Measurements from ENCODE around the gene MYH14.
A peak's percentile ranks its signal among the peaks of the same experiment; 100 is the strongest.
"Not testable (repeated sequence)": the region's sequence is repeated elsewhere in the genome, so short reads cannot be mapped to it uniquely, and the experiment has no call there.

The MYH14 gene

DNA sequence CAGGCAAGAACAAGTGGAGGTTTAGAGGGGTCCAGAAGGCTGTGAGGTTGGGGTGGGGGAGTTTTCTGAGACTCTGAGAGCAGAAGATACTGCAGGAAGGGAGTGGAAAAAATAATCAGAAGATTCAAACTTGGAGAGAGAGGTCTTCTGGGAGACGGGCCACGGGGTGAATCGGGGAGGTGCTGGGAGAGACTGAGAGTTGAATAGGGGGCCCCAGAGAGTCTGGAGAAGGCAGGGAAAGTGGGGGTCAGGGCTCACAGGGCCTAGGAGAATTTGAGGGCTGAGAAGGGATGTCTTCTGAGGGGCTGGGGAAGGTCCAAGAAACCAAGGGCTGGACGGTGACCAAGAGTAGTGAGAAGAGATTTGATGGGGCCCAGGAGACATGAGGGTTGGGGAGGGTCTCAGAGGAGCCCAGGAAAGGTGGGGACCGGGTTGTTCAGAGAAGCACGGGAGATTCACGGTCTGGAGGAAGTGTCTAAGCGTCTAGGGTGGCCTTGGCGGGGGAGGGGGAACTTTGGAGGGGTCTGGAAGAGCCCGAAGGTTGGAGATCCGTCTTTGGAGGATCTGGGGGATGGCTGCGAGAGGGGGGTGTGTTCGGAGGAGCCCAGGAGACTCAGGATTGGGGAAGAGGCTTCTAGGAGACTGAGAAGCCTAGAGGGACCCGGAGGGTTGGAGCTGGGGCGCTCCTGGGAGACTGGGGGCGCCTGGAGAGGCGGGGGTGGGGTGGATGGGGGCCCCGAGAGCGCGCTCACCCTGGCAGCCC lies 124.2 kb downstream of the MYH14 start:
- no peaks in the 10 kb centered on the region for H3K36me3 ChIP-seq (ENCODE audit: insufficient read depth, low read length)
- H3K27ac ChIP-seq (ENCODE audit: low read depth, low read length): no peak overlapping the region
- H2AFZ ChIP-seq (ENCODE audit: low read length, unreplicated experiment): no peak overlapping the region
- no peak overlapping the region for H3K4me3 ChIP-seq (ENCODE audit: low read depth, low read length)
- no peaks in the 10 kb centered on the region for H3K79me2 ChIP-seq (ENCODE audit: control insufficient read depth, insufficient read depth, low read length, unreplicated experiment)
- H3K4me1 ChIP-seq (ENCODE audit: control insufficient read depth, insufficient read depth, low read length, unreplicated experiment): no peaks in the 10 kb centered on the region
- H3K27me3 ChIP-seq (ENCODE audit: insufficient read depth, low read length): peaks cover 60% of the 10 kb centered on the region

DNA sequence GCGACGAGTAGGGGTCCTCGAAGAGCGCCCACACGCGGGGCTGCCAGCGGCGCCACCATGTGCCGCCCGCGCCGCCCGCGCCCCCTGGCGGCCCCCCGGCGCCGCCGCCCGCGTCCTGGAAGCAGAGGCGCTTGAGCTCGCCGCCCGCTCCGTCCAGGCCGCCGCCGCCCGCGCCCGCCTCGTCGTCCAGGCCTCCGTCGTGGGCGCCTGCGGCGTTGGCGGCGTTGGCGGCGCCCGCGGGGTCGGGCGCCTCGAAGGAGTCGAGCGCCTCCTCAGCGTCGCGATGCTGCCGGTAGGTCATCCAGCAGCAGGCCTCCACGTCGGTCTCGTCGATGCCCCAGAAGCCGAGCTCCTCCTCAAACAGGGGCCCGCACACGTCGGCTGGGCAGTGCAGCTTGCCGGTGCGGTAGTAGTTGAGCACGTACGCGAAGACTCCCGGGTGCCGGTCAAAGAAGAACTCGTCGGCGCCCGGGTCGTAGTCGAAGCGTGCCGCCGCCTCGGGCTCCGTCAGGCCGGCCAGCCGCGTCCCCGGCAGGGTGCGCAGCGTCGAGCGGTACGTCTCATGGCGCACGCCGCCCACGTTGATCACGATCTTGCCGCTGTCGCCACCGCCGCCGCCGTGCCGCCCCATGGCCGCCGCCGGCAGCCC lies 124.9 kb downstream of the MYH14 start:
- Histone ChIP-seq H3K4me3 (ENCODE audit: low read depth, low read length) (peak overlapping the region; percentile 40; the same call in 1 of the 2 replicates), H2AFZ (ENCODE audit: low read length, unreplicated experiment) (no peak overlapping the region), H3K4me1 (ENCODE audit: control insufficient read depth, insufficient read depth, low read length, unreplicated experiment) (no peaks in the 10 kb centered on the region), H3K27ac (ENCODE audit: low read depth, low read length) (no peak overlapping the region), H3K27me3 (ENCODE audit: insufficient read depth, low read length) (peaks cover 67% of the 10 kb centered on the region), H3K79me2 (ENCODE audit: control insufficient read depth, insufficient read depth, low read length, unreplicated experiment) (no peaks in the 10 kb centered on the region), H3K36me3 (ENCODE audit: insufficient read depth, low read length) (no peaks in the 10 kb centered on the region)

DNA sequence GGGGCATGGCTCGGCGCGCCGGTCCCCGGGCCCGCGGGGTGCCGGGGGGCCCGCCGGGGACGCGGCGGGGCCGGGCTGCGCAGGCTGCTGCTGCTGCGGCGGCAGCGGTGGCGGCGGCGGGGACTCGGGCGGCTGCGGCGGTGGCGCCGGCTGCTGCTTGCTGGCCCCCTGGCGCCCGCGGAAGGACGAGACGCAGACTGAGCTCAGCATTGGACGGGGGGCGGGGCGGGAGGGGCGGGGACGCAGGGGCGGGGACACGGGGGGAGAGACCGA lies 125.4 kb downstream of the MYH14 start:
- Histone ChIP-seq H3K79me2 (ENCODE audit: control insufficient read depth, insufficient read depth, low read length, unreplicated experiment) (no peaks in the 10 kb centered on the region), H3K4me1 (ENCODE audit: control insufficient read depth, insufficient read depth, low read length, unreplicated experiment) (no peaks in the 10 kb centered on the region), H3K27me3 (ENCODE audit: insufficient read depth, low read length) (peaks cover 68% of the 10 kb centered on the region), H3K27ac (ENCODE audit: low read depth, low read length) (no peak overlapping the region), H3K4me3 (ENCODE audit: low read depth, low read length) (no peak overlapping the region), H3K36me3 (ENCODE audit: insufficient read depth, low read length) (no peaks in the 10 kb centered on the region), H2AFZ (ENCODE audit: low read length, unreplicated experiment) (no peak overlapping the region)

DNA sequence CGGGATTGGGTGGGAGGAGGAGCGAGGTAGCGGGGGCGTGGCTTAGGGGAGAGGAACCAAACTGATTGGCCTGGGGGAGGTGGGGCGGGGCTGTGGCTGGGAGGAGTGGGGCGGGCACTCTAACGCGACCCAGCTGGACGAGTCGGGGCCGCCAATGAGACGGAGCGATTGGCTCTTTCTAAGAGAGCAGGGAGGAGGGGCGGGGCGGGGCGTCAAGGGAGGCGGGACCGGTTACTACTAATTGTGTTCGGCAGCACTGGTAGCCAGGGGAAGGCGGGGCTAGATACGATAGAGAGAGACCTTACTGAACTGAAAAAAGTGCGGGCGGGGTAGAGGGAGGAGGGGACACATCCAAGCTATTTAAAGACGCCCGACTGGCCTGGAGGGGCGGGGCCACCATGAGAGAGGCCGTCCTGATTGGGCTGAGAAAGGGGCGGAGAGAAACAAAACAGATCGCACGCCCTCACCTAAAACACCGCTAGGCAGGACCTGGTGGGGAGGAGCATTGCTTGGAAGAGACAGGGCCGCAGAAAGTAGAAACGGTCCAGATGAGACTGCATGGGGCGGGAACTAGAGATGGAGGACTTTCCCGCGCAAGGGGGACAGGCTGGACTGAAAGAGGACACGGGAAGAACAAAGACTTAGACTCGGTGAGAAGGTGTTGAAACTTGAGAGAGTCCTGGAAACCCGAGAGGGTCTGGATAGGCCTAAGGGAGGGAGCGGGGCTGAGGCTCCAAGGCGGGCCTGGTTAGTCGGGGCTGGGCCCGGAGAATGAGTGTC lies 125.9 kb downstream of the MYH14 start, which contains the start of gene KCNC3:
Gene KCNC3, minus strand, starts transcription at position 232 of the 780 bp plus-strand sequence. CDS start 295 bp downstream, outside the sequence.
- Histone ChIP-seq H3K4me1 (ENCODE audit: control insufficient read depth, insufficient read depth, low read length, unreplicated experiment) (no peaks in the 10 kb centered on the region), H3K27me3 (ENCODE audit: insufficient read depth, low read length) (peaks cover 68% of the 10 kb centered on the region), H2AFZ (ENCODE audit: low read length, unreplicated experiment) (no peak within 1 kb of the TSS), H3K27ac (ENCODE audit: low read depth, low read length) (no peak within 1 kb of the TSS), H3K4me3 (ENCODE audit: low read depth, low read length) (peak within 1 kb of the TSS; percentile 40; the same call in 1 of the 2 replicates), H3K79me2 (ENCODE audit: control insufficient read depth, insufficient read depth, low read length, unreplicated experiment) (no peaks in the 10 kb centered on the region), H3K36me3 (ENCODE audit: insufficient read depth, low read length) (no peaks in the 10 kb centered on the region)

DNA sequence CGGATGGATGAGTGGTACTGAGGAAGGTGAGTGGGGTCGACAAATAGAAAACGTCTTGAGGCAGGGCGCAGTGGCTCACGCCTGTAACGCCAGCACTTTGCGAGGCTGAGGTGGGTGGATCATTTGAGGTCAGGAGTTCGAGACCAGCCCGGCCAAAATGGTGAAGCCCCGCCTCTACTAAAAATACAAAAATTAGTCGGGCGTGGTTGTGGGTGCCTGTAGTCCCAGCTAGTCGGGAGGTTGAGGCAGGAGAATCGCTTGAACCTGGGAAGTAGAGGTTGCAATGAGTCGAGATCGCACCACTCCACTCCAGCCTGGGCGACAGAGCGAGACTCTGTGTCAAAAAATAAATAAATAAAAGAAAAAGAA lies 126.5 kb downstream of the MYH14 start:
- Histone ChIP-seq H3K27me3 (ENCODE audit: insufficient read depth, low read length) (peaks cover 68% of the 10 kb centered on the region), H3K4me3 (ENCODE audit: low read depth, low read length) (peak overlapping the region; percentile 21; the same call in 1 of the 2 replicates)
- not testable (repeated sequence) for H3K4me1 ChIP-seq (ENCODE audit: control insufficient read depth, insufficient read depth, low read length, unreplicated experiment); H3K79me2 ChIP-seq (ENCODE audit: control insufficient read depth, insufficient read depth, low read length, unreplicated experiment); H3K27ac ChIP-seq (ENCODE audit: low read depth, low read length); H3K36me3 ChIP-seq (ENCODE audit: insufficient read depth, low read length); H2AFZ ChIP-seq (ENCODE audit: low read length, unreplicated experiment)

DNA sequence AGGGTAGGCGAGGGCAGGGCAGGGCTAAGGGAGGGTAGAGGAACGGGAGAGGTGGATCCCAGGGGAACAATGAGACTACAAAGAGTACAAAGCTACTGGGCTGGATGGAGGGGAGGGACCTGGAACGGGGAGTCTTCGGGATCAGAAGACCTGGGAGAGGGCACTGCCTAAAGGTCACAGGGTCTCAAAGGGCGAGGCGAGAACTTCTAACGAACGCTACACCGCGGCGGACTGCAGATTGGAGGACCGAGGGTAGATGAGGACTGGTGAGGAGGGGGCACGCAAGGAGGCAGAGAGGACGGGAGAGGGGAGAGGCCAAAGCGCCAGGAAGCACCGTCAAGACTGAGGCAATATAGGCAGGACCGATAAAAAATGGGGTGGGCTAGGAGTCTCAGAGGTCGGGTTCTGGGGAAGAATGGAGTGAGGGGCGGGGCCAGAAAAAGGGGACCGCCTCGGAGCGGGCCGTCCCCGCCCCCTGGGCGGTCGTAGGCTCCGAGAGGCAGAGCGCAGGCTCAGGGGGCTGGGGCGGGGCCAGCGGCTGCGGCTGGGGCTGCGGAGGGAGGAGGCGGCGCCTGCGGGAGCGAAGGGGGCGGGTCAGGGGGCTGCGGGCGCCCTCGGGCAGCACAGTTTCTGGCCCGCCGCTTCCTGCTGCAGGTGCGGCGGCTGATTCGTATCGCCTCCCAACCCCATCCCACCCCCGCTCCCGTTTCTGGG lies 127.1 kb downstream of the MYH14 start:
- H3K27ac ChIP-seq (ENCODE audit: low read depth, low read length): no peak overlapping the region
- H3K36me3 ChIP-seq (ENCODE audit: insufficient read depth, low read length): no peaks in the 10 kb centered on the region
- no peak overlapping the region for H3K4me3 ChIP-seq (ENCODE audit: low read depth, low read length)
- no peaks in the 10 kb centered on the region for H3K4me1 ChIP-seq (ENCODE audit: control insufficient read depth, insufficient read depth, low read length, unreplicated experiment)
- H2AFZ ChIP-seq (ENCODE audit: low read length, unreplicated experiment): no peak overlapping the region
- H3K27me3 ChIP-seq (ENCODE audit: insufficient read depth, low read length): peaks cover 68% of the 10 kb centered on the region
- H3K79me2 ChIP-seq (ENCODE audit: control insufficient read depth, insufficient read depth, low read length, unreplicated experiment): no peaks in the 10 kb centered on the region

DNA sequence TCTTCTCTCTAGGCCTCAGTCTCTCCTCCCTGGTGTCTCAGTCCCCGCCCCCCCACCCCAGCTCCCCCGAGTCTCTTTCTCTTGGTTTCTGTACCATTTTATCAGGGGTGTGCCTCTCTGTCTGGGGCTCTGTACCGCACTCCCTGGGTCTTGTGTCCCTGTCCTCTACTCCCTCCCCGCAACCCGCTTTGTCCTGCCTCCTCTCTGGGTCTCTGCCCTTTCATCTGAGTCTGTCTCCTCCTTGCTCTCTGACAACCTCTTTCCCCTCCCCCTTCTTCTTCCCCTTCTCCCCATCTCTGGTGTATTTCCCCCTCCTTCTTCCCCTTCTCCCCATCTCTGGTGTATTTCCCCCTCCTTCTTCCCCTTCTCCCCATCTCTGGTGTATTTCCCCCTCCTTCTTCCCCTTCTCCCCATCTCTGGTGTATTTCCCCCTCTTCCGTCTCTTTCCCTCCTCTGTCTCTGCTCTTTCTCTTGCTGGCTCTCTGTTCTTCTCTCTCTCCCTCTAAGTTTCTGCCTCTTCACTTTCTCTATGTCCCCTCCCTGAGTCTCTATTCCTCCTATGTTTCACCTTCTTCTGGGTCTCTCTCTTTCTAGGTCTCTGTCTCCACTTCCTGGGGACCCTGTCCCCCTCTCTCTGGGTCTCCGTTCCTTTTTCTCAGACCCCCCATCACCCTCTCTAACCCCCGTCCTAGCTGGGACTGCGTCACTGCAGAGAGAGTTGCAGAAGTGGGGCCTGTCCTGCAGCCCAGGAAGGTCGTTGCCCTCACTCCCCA lies 128.0 kb downstream of the MYH14 start:
- no peak overlapping the region for H2AFZ ChIP-seq (ENCODE audit: low read length, unreplicated experiment)

DNA sequence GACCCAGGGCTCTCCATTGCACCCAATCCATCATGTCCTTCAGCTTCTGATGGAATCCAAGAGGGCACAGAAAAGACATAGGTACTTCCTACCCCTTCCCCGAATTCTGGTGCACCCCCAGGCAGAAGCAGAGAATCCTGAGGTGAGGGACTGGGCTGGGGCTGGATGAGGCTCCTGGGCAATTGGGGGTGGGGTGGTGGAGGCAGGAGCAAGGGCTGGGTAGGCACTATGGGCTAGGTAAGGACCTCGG lies 128.5 kb downstream of the MYH14 start:
- H3K4me3 ChIP-seq (ENCODE audit: low read depth, low read length): no peak overlapping the region
- H3K4me1 ChIP-seq (ENCODE audit: control insufficient read depth, insufficient read depth, low read length, unreplicated experiment): no peaks in the 10 kb centered on the region
- H3K36me3 ChIP-seq (ENCODE audit: insufficient read depth, low read length): no peaks in the 10 kb centered on the region
- H2AFZ ChIP-seq (ENCODE audit: low read length, unreplicated experiment): no peak overlapping the region
- H3K27me3 ChIP-seq (ENCODE audit: insufficient read depth, low read length): peaks cover 55% of the 10 kb centered on the region
- H3K27ac ChIP-seq (ENCODE audit: low read depth, low read length): no peak overlapping the region
- no peaks in the 10 kb centered on the region for H3K79me2 ChIP-seq (ENCODE audit: control insufficient read depth, insufficient read depth, low read length, unreplicated experiment)

More for the DNA sequence above, 128.0 kb downstream of the MYH14 start:
- H3K79me2 ChIP-seq (ENCODE audit: control insufficient read depth, insufficient read depth, low read length, unreplicated experiment): no peaks in the 10 kb centered on the region
- H3K27ac ChIP-seq (ENCODE audit: low read depth, low read length): no peak overlapping the region
- H3K36me3 ChIP-seq (ENCODE audit: insufficient read depth, low read length): no peaks in the 10 kb centered on the region
- H3K4me1 ChIP-seq (ENCODE audit: control insufficient read depth, insufficient read depth, low read length, unreplicated experiment): no peaks in the 10 kb centered on the region
- peaks cover 60% of the 10 kb centered on the region for H3K27me3 ChIP-seq (ENCODE audit: insufficient read depth, low read length)
- H3K4me3 ChIP-seq (ENCODE audit: low read depth, low read length): no peak overlapping the region

DNA sequence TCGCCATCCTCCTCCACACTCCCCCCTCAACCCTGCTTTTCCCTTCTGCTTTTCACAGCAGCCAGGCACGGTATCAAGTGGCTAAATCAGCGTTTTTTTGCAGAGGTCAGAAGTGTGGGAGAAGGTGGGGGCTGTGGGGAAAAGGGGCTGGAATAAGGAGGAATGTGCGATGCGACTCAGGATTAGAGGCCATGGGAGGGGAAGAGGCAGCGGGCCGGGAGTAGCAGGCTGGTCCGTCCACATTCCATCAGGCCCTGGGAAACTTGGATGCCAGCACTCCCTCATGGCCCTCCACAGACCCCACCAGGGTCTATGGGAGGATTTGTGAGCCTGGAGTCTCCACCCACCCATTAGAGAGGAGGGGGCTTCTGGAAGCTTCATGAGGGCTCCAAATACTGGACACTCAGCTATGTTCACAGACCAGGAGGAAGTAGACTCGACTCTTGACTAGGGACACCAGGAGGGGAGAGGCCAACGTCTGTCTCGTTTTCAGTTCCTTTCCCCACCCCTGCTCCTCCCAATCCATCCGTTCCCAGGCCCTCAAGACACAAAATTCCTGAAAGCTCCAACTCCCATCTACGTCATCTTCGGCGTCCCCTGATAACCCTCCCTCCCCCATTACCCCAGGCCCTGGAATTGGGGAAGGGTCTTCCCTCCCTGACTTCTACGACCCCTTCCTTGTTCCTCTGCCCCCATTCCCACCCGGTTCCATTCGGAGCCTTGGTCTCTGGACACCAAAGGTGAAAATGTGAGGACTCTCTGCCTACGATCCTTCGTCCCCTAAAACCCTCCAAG lies 129.0 kb downstream of the MYH14 start:
- Histone ChIP-seq H3K36me3 (ENCODE audit: insufficient read depth, low read length) (no peaks in the 10 kb centered on the region), H3K4me3 (ENCODE audit: low read depth, low read length) (peak overlapping the region; percentile 81), H3K4me1 (ENCODE audit: control insufficient read depth, insufficient read depth, low read length, unreplicated experiment) (no peaks in the 10 kb centered on the region), H3K27ac (ENCODE audit: low read depth, low read length) (no peak overlapping the region), H3K79me2 (ENCODE audit: control insufficient read depth, insufficient read depth, low read length, unreplicated experiment) (no peaks in the 10 kb centered on the region), H3K27me3 (ENCODE audit: insufficient read depth, low read length) (peaks cover 50% of the 10 kb centered on the region), H2AFZ (ENCODE audit: low read length, unreplicated experiment) (no peak overlapping the region)

Measured in ACC112 (cell line).